ENCODE measurements around the gene CRISP2. TPM values are rescaled to one million over a fixed set of nuclear protein-coding genes. Genes with fewer than 3 reads are reported as not detected.

Gene CRISP2
- total RNA-seq, 4 donors from 2014 or later, result 0.57 to 0.76 TPM; not detected in 2

GRCh38 chr6:49698478-49698877 is 14.9 kb downstream of the CRISP2 start:
- Histone ChIP-seq H3K36me3 (no peaks in the 10 kb centered on the region), H3K27ac (no peak overlapping the region), H3K9me3 (peaks cover 0 to 14% (median 4%) of the 10 kb centered on the region in 3 donors), H3K4me1 (no peaks in the 10 kb centered on the region), H3K27me3 (no peaks in the 10 kb centered on the region), H3K4me3 (no peak overlapping the region)
- TF ChIP-seq CTCF (IDR thresholded peaks at IDR 0.05) (no peak), POLR2A (IDR thresholded peaks at IDR 0.05) (no peak)
- intact Hi-C loops (cut with DNase I), result no loop called here
- no peak for DNase-seq

GRCh38 chr6:49693512-49693911 is 19.8 kb downstream of the CRISP2 start:
- no peaks in the 10 kb centered on the region for H3K4me1 ChIP-seq
- TF ChIP-seq POLR2A (IDR thresholded peaks at IDR 0.05), result no peak
- no peak for TF ChIP-seq CTCF (IDR thresholded peaks at IDR 0.05)
- WGBS, 2 donors, result 60 to 72% methylated on average over 1 of the region's 1 CpG
- H3K36me3 ChIP-seq, result no peaks in the 10 kb centered on the region
- H3K4me3 ChIP-seq, result no peak overlapping the region
- DNase-seq, result no peak
- intact Hi-C loops (cut with DNase I), result no loop called here
- peaks cover 0 to 15% (median 4%) of the 10 kb centered on the region in 3 donors for H3K9me3 ChIP-seq
- no peak overlapping the region for H3K27ac ChIP-seq
- no peaks in the 10 kb centered on the region for H3K27me3 ChIP-seq

- TF ChIP-seq CTCF (IDR thresholded peaks at IDR 0.05) (no peak), POLR2A (IDR thresholded peaks at IDR 0.05) (no peak)
- Histone ChIP-seq H3K9me3 (peaks cover 0 to 15% (median 4%) of the 10 kb centered on the region in 3 donors), H3K4me3 (no peak overlapping the region), H3K4me1 (no peaks in the 10 kb centered on the region), H3K36me3 (no peaks in the 10 kb centered on the region), H3K27ac (no peak overlapping the region), H3K27me3 (no peaks in the 10 kb centered on the region)
- DNase-seq, result no peak
- intact Hi-C loops (cut with DNase I), result no loop called here
- 66 to 71% methylated on average over 2 of the region's 2 CpGs for WGBS, 2 donors
These were observed 20.8 kb downstream of the CRISP2 start for GRCh38 chr6:49692534-49692933.

GRCh38 chr6:49676671-49677281 is 36.6 kb downstream of the CRISP2 start:
- 49 to 67% methylated on average over 4 of the region's 4 CpGs for WGBS, 2 donors
- TF ChIP-seq POLR2A (IDR thresholded peaks at IDR 0.05), result no peak
- TF ChIP-seq CTCF (IDR thresholded peaks at IDR 0.05), result no peak
- intact Hi-C loops (cut with DNase I), result no loop called here
- Histone ChIP-seq H3K36me3 (no peaks in the 10 kb centered on the region), H3K4me1 (no peaks in the 10 kb centered on the region), H3K9me3 (no peaks in the 10 kb centered on the region), H3K27me3 (no peaks in the 10 kb centered on the region), H3K4me3 (no peak overlapping the region), H3K27ac (no peak overlapping the region)
- no peak for DNase-seq

GRCh38 chr6:49675816-49676215 is 37.5 kb downstream of the CRISP2 start:
- TF ChIP-seq POLR2A (IDR thresholded peaks at IDR 0.05) (no peak), CTCF (IDR thresholded peaks at IDR 0.05) (no peak)
- intact Hi-C loops (cut with DNase I), result no loop called here
- 64 to 100% methylated on average over 1 of the region's 1 CpG for WGBS, 2 donors
- Histone ChIP-seq H3K27me3 (no peaks in the 10 kb centered on the region), H3K36me3 (no peaks in the 10 kb centered on the region), H3K4me1 (no peaks in the 10 kb centered on the region), H3K4me3 (no peak overlapping the region), H3K9me3 (no peaks in the 10 kb centered on the region), H3K27ac (no peak overlapping the region)
- DNase-seq, result no peak
